ENCODE data around the gene DDI2. TPM values are rescaled to one million over a fixed set of nuclear protein-coding genes. Genes with fewer than 3 reads are reported as not detected.

DDI2 gene
- total RNA-seq, 1 donor from 2014 or later, result 22.5 TPM

- TF ChIP-seq CTCF (IDR thresholded peaks at IDR 0.05; ENCODE audit: borderline replicate concordance), result no peak
- Histone ChIP-seq H3K4me1 (peaks cover 83% of the 10 kb centered on the region), H3K4me3 (no peak overlapping the region), H3K27ac (replicated peaks) (peak overlapping the region; percentile 22), H3K36me3 (no peaks in the 10 kb centered on the region), H3K27me3 (ENCODE audit: low read depth) (no peaks in the 10 kb centered on the region), H3K9me3 (replicated peaks) (no peaks in the 10 kb centered on the region)
- intact Hi-C loops (cut with micrococcal nuclease), result no loop called here
- no peak for DNase-seq
Measured at GRCh38 chr1:15700508-15700907, 83.2 kb downstream of the DDI2 start.

- no peak for DNase-seq
- no peak for TF ChIP-seq CTCF (IDR thresholded peaks at IDR 0.05; ENCODE audit: borderline replicate concordance)
- peaks cover 89% of the 10 kb centered on the region for H3K4me1 ChIP-seq
- no peaks in the 10 kb centered on the region for H3K9me3 ChIP-seq (replicated peaks)
- intact Hi-C loops (cut with micrococcal nuclease), result no loop called here
- no peak overlapping the region for H3K4me3 ChIP-seq
- no peaks in the 10 kb centered on the region for H3K27me3 ChIP-seq (ENCODE audit: low read depth)
- H3K36me3 ChIP-seq, result no peaks in the 10 kb centered on the region
- peak overlapping the region; percentile 17 for H3K27ac ChIP-seq (replicated peaks)
Measured at GRCh38 chr1:15701784-15702183, 84.5 kb downstream of the DDI2 start.

GRCh38 chr1:15702722-15703550 is 85.7 kb downstream of the DDI2 start:
- no peaks in the 10 kb centered on the region for H3K27me3 ChIP-seq (ENCODE audit: low read depth)
- H3K9me3 ChIP-seq (replicated peaks), result no peaks in the 10 kb centered on the region
- peak overlapping the region; percentile 41 for H3K4me3 ChIP-seq
- TF ChIP-seq CTCF (IDR thresholded peaks at IDR 0.05; ENCODE audit: borderline replicate concordance), result peak; percentile 38
- no peak for DNase-seq
- peak overlapping the region; percentile 88 for H3K27ac ChIP-seq (replicated peaks)
- H3K4me1 ChIP-seq, result peaks cover 89% of the 10 kb centered on the region
- no peaks in the 10 kb centered on the region for H3K36me3 ChIP-seq
- intact Hi-C loops (cut with micrococcal nuclease), result no loop called here

GRCh38 chr1:15703562-15703961 is 86.3 kb downstream of the DDI2 start:
- no peak for TF ChIP-seq CTCF (IDR thresholded peaks at IDR 0.05; ENCODE audit: borderline replicate concordance)
- Histone ChIP-seq H3K4me1 (peaks cover 89% of the 10 kb centered on the region), H3K4me3 (peak overlapping the region; percentile 41), H3K27me3 (ENCODE audit: low read depth) (no peaks in the 10 kb centered on the region), H3K36me3 (no peaks in the 10 kb centered on the region), H3K9me3 (replicated peaks) (no peaks in the 10 kb centered on the region), H3K27ac (replicated peaks) (peak overlapping the region; percentile 88)
- DNase-seq, result peak; percentile 74
- intact Hi-C loops (cut with micrococcal nuclease), result no loop called here

GRCh38 chr1:15704526-15705183 is 87.4 kb downstream of the DDI2 start:
- Histone ChIP-seq H3K4me3 (no peak overlapping the region), H3K27ac (replicated peaks) (peak overlapping the region; percentile 88), H3K36me3 (no peaks in the 10 kb centered on the region), H3K4me1 (peaks cover 99% of the 10 kb centered on the region), H3K27me3 (ENCODE audit: low read depth) (no peaks in the 10 kb centered on the region), H3K9me3 (replicated peaks) (no peaks in the 10 kb centered on the region)
- TF ChIP-seq CTCF (IDR thresholded peaks at IDR 0.05; ENCODE audit: borderline replicate concordance), result no peak
- no peak for DNase-seq
- intact Hi-C loops (cut with micrococcal nuclease), result no loop called here
